Activated naive CD8-positive, alpha-beta T cell (primary cell): ENCODE results near the gene TMEM125.

Experiments
- H3K27ac Mint-ChIP-seq: one replicate; pipeline ENCODE4 v1.8.0; 2021; ENCODE audit warnings: mixed read lengths
- H3K27me3 Mint-ChIP-seq: one replicate; pipeline ENCODE4 v1.8.0; 2021; ENCODE audit warnings: mixed read lengths
- H3K36me3 Mint-ChIP-seq: one replicate; pipeline ENCODE4 v1.8.0; 2021; ENCODE audit warnings: mixed read lengths
- H3K4me1 Mint-ChIP-seq: one replicate; pipeline ENCODE4 v1.8.0; 2021; ENCODE audit warnings: low read depth, mixed read lengths
- H3K4me3 Mint-ChIP-seq: one replicate; pipeline ENCODE4 v1.8.0; 2021; ENCODE audit warnings: mild to moderate bottlenecking, mixed read lengths
- H3K9me3 Mint-ChIP-seq: one replicate; pipeline ENCODE4 v1.8.0; 2021; ENCODE audit warnings: low read depth, mixed read lengths

The TMEM125 gene

DNA sequence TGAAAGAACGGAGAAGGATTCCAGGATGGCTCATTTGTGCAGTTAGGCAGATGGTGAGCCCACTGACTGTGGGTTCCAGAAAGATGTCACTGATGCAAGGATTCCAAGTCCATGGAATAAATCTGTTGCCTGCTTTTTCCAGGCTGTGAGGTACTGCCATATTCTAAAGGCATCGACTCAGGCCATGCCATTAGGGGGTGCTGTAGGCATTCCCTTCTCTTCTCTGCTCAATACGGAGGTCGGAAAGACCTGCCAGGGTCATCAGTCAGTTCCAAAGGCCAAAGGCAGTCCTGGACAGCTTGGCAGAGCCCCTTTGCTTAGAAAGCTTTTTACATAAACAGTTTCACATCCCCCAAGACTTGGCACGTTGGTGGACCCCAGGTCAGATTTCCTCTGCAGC lies 31.7 kb upstream of the TMEM125 start:
- H3K4me1 Mint-ChIP-seq = no peaks in the 10 kb centered on the region
- peaks cover 3% of the 10 kb centered on the region for H3K27me3 Mint-ChIP-seq
- H3K27ac Mint-ChIP-seq = no peak overlapping the region
- H3K4me3 Mint-ChIP-seq = no peak overlapping the region
- H3K9me3 Mint-ChIP-seq = no peaks in the 10 kb centered on the region
- no peaks in the 10 kb centered on the region for H3K36me3 Mint-ChIP-seq

DNA sequence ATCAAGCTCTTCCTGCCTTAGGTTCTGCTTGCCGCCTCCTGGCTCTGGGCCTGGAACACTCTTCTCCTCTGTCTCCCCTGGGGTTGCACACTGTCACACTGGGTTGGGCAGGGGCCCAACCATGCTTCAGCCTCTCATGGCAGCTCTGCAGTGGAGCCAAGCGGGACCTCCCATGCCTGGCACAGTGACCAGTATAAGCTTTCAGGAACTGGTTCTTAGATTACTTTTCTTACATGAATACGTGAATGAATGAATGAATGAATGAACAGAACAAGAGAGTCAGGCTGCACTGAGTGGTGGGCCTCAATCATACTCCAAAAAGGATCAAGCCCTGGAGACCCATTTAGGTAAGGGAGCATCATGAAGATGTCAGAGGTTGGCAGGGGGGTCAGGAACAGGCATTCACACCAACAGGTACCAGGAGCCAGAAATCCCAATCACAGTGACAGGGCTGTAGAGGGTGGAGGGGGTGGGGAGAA lies 30.8 kb upstream of the TMEM125 start:
- Mint-ChIP-seq H3K36me3 (no peaks in the 10 kb centered on the region), H3K4me3 (no peak overlapping the region), H3K9me3 (no peaks in the 10 kb centered on the region), H3K4me1 (no peaks in the 10 kb centered on the region), H3K27ac (no peak overlapping the region), H3K27me3 (peaks cover 3% of the 10 kb centered on the region)

DNA sequence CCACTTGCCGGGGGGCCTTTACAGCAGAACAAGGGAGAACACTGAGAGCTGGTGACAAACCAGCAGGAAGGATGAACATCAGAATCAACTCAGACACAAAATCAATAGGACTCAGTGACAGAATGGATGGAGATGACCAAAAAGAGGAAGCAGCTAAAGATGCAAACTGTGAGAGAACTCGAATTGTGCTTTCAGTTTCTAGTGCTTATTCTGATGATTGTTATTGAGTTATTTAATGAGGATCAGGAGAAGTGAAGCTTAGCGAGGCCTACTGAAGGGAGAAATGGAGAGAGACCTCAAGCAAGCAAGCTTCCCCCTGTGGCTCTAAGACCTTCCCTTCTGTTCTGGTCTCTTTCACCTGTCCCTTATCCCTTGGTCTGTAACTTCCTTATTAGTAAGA lies 30.3 kb upstream of the TMEM125 start:
- Mint-ChIP-seq H3K4me1 (no peaks in the 10 kb centered on the region), H3K4me3 (no peak overlapping the region), H3K27ac (no peak overlapping the region), H3K36me3 (no peaks in the 10 kb centered on the region), H3K27me3 (peaks cover 3% of the 10 kb centered on the region), H3K9me3 (no peaks in the 10 kb centered on the region)

DNA sequence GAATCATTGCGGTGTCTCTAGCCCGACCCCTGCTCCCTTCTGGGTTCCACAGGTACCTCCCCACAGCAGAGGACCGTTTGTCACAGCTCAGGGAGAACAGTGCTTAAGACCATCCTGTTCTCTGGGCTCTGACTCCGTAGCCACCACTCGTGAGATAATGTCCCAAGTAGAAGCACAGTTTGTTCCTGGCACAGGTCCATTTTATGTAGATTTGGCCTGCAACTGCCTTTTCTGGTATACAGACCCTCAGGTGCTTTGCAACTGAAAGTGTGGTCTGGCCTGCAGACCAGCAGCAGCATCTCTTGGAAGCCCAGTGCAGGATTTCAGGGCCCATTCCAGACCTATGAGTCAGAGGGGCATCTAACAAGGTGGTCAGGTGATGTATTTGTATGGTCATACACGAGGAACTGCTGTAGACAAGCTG lies 28.4 kb upstream of the TMEM125 start:
- Mint-ChIP-seq H3K4me1 (no peaks in the 10 kb centered on the region), H3K9me3 (no peaks in the 10 kb centered on the region), H3K27me3 (no peaks in the 10 kb centered on the region), H3K4me3 (no peak overlapping the region), H3K27ac (no peak overlapping the region), H3K36me3 (no peaks in the 10 kb centered on the region)

DNA sequence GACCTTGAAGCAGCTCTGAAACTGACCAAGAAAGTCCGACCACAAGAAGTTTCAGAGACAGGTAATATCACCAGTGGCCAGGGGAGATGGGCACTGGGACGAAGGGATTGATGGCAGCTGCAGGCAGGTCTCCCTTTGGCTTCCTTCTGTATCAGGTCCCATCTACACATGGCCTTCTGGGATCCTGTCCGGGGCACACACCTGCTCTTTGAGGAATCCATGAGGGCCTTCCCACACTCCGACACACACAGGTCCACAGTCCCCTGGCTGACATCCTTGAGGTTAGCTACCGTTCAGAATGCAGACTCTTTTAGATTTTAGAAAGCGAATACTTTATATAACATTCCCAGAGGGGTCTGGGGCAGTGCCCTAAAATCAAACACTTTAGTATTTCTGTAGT lies 26.5 kb upstream of the TMEM125 start:
- Mint-ChIP-seq H3K4me1 (no peaks in the 10 kb centered on the region), H3K36me3 (no peaks in the 10 kb centered on the region), H3K9me3 (no peaks in the 10 kb centered on the region), H3K27ac (no peak overlapping the region), H3K4me3 (no peak overlapping the region), H3K27me3 (no peaks in the 10 kb centered on the region)

DNA sequence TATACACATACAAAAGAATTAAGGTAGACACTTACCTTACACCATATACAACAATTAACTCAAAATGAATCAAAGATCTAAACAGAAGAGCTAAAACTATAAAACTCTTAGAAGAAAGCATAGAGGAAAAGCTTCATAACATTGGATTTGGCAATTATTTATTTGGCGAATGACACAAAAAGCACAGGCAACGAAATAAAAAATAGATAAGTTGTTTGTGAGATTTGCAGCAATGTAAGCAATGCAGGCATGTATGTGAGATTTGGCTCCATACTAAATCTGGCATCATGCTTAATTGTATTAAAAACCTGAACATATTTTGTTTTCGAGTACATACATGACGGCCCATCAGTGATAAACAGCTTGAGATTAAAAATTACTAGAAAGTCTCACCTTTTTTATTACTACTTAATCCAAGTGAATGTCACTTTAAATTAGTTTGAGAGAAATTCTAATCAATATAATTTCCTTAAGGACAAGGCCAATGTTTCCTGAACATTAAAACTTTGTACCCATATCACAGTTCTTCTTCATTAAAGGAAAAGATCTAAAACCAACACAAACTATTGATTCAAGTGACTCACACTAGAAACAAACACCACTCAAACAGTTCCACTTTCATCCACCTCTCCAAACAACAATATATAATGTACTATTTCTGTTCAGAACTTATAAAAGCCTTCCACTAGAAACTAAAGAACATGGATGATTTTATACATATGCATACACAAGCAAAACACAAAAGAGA lies 23.1 kb upstream of the TMEM125 start:
- Mint-ChIP-seq H3K36me3 (no peaks in the 10 kb centered on the region), H3K4me3 (no peak overlapping the region), H3K27me3 (no peaks in the 10 kb centered on the region), H3K4me1 (no peaks in the 10 kb centered on the region), H3K27ac (no peak overlapping the region), H3K9me3 (no peaks in the 10 kb centered on the region)

DNA sequence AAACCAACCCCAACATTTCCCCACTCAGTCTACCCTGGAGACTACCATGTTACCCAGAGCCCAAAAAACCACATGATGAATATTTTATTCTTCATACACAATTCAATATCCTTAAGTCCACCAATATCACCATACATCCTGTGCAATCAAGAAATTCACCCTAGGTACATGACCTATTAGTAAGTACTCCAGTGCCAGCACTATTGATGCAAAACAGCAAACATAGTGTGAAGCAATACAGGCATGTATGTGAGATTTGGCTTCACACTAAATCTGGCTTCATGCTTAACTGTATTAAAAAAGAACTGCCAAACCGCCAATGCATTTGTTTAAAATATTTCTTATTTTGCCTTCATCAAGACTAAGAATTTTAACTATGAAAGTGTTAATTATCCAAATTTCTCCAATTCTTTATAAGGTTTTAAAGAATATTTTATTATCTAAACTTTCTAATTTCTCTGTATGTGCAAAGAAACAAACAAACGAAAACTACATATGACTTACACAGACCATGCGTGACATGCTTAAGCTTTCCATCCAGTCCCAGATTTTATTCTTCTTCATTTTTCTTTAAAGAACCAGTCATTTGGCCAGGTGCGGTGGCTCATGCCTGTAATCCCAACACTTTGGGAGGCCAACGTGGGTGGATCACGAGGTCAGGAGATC lies 22.4 kb upstream of the TMEM125 start:
- Mint-ChIP-seq H3K27ac (no peak overlapping the region), H3K9me3 (no peaks in the 10 kb centered on the region), H3K4me3 (no peak overlapping the region), H3K36me3 (no peaks in the 10 kb centered on the region), H3K27me3 (no peaks in the 10 kb centered on the region), H3K4me1 (no peaks in the 10 kb centered on the region)

DNA sequence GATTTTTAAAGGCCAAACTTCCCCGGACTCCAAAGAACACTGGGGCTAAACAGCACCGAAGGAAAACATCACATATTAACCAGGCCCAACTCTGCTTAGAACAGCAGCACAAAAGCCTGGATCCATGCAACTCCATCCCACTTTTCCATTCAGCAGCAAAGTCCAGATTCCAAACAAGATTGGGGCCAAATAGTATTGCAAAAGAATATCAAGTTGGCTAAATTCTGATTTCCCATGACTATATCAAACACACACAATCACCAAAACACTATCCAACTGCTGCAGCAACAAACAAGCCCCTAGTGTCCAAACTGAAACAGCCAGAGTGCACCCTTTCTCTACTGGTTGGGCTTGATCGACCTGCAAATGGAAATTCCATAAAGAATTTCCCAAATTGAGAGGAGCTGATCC lies 19.4 kb upstream of the TMEM125 start:
- Mint-ChIP-seq H3K27ac (no peak overlapping the region), H3K4me3 (no peak overlapping the region), H3K36me3 (no peaks in the 10 kb centered on the region), H3K9me3 (no peaks in the 10 kb centered on the region), H3K4me1 (no peaks in the 10 kb centered on the region), H3K27me3 (peaks cover 5% of the 10 kb centered on the region)

DNA sequence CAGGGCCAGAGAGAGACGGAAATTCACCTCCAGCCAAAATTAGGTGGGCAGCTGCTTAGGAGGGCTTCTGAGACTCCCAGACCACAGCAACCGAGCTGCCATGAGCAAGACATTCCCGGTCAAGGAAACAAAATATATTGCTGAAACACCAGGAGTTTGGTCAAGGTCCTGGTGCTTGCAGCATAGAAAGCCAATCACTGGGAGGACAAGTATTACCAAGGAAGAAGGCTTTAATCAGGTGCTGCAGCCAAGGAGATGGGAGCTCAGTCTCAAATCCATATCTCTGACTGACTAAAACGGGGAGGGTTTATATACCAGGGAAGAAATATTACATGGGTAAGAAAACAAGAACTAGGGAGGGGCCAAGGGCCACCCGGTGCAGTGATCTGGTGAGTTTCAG lies 18.8 kb upstream of the TMEM125 start:
- Mint-ChIP-seq H3K27me3 (peaks cover 5% of the 10 kb centered on the region), H3K9me3 (no peaks in the 10 kb centered on the region), H3K27ac (no peak overlapping the region), H3K4me3 (no peak overlapping the region), H3K36me3 (no peaks in the 10 kb centered on the region), H3K4me1 (no peaks in the 10 kb centered on the region)

DNA sequence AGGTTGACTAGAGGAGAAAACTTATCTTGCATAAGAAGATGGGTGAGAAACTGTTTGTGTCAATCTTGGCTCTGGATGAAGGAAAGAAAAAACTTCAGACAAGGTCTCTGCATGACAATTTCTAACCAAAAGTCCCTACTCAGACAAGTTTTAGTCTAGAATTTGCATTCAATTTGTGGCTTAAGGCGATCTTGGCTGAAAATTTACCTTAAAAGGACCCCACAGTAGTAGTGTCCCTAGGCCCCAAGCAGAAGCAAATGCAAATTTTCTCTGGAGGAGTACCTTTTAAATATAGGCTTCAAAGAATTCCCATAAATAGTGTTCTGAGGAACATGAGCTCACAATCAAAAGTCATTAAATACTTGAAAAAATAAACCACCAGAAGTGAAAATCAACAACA lies 17.6 kb upstream of the TMEM125 start:
- H3K4me1 Mint-ChIP-seq = no peaks in the 10 kb centered on the region
- no peaks in the 10 kb centered on the region for H3K9me3 Mint-ChIP-seq
- H3K27me3 Mint-ChIP-seq = peaks cover 5% of the 10 kb centered on the region
- no peaks in the 10 kb centered on the region for H3K36me3 Mint-ChIP-seq
- no peak overlapping the region for H3K4me3 Mint-ChIP-seq
- H3K27ac Mint-ChIP-seq = no peak overlapping the region

DNA sequence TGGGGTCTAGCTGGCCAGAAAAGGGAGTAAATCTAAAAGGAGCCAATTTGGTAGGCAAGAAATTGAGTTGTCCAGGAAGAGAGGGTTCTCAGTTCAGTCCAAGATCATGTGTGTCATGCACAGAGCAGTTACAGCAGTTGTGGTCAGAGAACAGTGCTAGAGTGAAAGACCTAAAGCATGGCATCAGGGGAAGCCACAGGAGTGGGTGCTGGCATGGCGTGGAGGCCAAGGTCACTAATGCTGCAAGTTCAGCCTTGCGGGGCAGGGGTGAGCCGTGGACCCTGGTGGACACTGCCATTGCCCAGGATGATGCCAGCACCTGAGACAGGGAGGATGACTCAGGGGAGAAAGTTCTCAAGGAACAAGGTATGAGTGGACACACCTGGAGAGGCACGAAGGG lies 16.6 kb upstream of the TMEM125 start:
- Mint-ChIP-seq H3K27me3 (peaks cover 5% of the 10 kb centered on the region), H3K27ac (no peak overlapping the region), H3K36me3 (no peaks in the 10 kb centered on the region), H3K4me1 (no peaks in the 10 kb centered on the region), H3K4me3 (no peak overlapping the region), H3K9me3 (no peaks in the 10 kb centered on the region)

DNA sequence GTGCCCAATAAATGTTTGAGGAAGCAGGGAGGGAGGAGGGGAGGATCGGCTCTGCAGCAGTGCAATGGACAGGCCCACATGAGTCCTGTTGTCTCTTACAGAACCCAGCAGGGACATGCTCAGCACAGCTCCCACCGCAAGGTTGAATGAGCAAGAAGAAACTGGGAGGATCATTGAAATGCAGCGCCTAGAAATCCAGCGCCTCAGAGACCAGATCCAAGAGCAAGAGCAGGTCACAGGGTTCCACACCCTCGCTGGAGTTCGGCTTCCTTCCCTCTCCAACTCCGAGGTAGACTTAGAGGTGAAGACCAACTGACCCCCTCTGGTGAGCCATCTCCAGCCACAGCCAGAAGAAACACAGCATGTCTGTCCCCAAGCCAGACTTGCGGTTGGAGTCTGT lies 15.9 kb upstream of the TMEM125 start:
- Mint-ChIP-seq H3K36me3 (no peaks in the 10 kb centered on the region), H3K4me3 (no peak overlapping the region), H3K27ac (no peak overlapping the region), H3K9me3 (no peaks in the 10 kb centered on the region), H3K27me3 (peaks cover 5% of the 10 kb centered on the region), H3K4me1 (no peaks in the 10 kb centered on the region)

DNA sequence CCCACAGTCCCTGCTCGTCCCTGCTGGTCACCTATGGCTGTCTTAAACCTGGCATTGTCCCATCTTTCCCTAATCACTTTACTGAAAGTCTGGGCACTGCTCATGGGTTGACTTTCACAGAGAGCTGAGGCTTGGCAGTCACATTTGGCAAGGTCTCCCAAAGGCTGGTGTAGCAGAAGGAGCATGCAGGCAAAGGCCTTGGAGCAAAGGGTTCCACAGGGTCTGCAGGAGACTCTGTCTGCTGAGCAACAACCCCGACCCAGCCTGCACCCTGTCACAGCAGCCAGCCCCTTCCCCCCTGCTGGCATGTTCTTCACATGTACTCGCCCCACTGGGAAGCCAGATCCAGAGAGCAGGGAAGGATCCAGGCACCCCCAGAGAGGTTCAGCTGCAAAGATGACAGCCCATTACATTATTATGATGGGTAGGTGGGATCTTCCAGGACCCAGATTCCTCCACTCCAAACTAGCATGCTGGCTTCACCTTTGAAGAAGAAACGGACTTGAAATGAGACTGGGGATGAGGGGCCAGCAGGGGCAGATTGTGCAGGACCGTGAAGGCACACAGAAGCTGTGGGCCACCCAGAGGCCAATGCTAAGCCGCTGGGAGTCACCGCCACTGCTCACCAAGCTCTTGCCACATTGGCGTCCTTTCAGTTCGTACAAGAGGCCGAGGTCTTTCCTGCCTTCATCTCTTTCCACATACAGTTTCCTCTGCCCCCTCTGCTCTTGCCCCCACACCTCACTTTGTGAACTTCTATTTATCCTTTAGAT lies 14.2 kb upstream of the TMEM125 start:
- no peaks in the 10 kb centered on the region for H3K9me3 Mint-ChIP-seq
- no peaks in the 10 kb centered on the region for H3K4me1 Mint-ChIP-seq
- H3K36me3 Mint-ChIP-seq = no peaks in the 10 kb centered on the region
- H3K27ac Mint-ChIP-seq = no peak overlapping the region
- no peak overlapping the region for H3K4me3 Mint-ChIP-seq
- H3K27me3 Mint-ChIP-seq = peaks cover 5% of the 10 kb centered on the region

DNA sequence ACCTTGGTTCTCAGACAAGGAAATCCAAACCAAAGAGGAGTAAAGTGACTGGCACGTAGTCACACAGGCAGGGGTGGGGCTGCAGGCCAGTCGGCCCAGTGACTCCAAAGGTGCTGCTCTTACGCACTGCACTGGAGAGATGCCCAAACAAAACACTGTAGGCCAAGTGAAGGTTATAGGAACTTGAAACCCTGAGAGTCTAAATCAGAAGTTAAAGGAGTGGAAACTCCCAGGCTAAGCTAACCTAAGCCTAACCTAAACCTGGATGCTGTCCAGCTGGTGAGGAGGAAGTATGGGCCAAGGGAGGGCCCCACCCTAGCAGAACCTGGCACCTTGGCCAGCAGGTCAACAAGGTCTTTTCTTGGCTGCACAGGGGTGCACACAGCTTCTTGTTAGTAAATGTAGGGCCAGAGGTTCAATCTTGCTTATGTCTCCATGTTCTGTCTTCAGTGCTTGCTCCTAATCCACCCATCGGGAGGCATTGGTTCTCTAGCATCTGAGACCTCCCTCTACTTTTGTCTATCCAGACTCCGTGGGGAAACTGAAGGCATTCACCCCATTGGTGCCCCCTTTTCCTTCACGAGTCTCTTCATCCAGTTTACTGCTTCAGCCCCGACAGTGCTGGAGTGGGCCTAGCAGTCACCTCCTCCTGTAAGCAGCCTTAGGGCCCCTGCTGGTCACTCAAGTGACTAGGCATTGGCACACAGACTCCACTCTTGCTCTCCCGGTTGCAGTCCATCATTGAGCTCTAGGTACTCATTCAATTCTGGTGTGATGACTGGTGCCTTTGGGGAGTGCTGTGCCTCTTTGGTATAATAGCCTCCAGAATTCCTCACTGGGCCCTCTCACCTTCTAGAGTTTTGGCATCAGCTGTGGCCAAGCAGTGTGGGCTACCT lies 12.9 kb upstream of the TMEM125 start:
- H3K27ac Mint-ChIP-seq = no peak overlapping the region
- H3K36me3 Mint-ChIP-seq = no peaks in the 10 kb centered on the region
- H3K4me3 Mint-ChIP-seq = no peak overlapping the region
- H3K4me1 Mint-ChIP-seq = no peaks in the 10 kb centered on the region
- H3K9me3 Mint-ChIP-seq = no peaks in the 10 kb centered on the region
- H3K27me3 Mint-ChIP-seq = peaks cover 5% of the 10 kb centered on the region
